NCI-H82 treated with DMSO at 0.1 percent for 48 hours (cell line): ENCODE data around the gene AOPEP.

Experiments used
- DNase-seq: peaks from one replicate; lab custom pipeline; 2025; ENCODE audit not compliant: unreplicated experiment; lab: John Stamatoyannopoulos, UW

Gene AOPEP

GRCh38 chr9:95090023-95090791 lies 363.7 kb downstream of the AOPEP start:
- no peak for DNase-seq

DNA sequence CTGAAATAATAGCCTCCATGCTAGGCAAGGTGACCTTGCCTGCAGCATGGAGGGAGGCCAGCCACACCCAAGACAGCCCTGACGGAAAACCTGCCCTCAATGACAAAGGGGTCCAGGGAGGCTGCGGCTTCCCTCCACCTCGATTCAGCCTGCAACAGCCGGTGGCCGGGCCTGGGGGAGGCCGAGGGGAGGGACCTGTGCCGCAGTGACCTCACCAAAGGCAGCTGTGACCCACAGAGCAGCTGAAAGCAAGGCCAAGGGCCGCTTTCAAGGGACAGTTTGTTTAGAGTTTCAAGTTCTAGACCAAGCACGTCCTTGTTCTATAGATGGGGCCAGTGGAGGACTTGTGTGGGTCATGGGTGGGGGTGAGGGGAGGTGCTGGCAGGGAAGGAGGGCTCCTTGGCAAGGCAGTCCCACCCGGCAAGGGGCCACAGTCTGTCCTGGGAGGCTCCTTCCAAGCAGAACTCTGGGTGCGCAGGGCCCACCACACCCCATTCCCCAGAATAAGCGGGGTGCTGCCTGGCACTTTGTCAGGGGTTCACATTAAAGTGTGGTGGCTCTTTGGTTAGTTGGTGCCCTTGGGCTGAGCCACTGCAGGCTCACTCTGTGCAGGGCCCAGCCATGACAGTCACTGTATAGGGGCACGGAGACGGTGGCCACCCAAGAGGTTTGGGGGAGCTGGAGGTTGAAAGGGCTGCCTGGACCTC lies 364.5 kb downstream of the AOPEP start:
- DNase-seq: no peak

GRCh38 chr9:95091601-95092261 lies 365.2 kb downstream of the AOPEP start:
- no peak for DNase-seq

- no peak for DNase-seq
These were observed 366.0 kb downstream of the AOPEP start for GRCh38 chr9:95092262-95093072.

GRCh38 chr9:95093586-95093985 lies 367.1 kb downstream of the AOPEP start:
- DNase-seq: no peak

DNA sequence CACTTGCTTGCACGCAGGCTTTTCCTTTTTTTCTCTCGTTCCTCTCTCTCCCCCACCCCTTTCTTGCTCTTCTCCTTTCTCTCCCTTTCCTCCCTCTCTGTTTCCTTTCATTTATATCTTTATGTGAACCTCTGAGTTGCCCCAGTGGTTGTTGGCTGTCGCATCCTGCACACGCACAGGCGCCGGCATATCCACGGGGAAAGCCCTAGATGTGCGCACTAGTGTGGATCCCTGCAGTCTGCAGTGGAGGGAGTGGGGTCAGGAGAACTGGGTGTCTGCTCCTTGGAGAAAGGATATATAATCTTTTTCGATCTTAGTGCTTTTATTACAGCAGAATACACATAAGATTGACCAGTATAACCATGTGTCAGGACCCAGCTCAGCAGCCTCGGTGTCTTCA lies 367.5 kb downstream of the AOPEP start:
- no peak for DNase-seq

DNA sequence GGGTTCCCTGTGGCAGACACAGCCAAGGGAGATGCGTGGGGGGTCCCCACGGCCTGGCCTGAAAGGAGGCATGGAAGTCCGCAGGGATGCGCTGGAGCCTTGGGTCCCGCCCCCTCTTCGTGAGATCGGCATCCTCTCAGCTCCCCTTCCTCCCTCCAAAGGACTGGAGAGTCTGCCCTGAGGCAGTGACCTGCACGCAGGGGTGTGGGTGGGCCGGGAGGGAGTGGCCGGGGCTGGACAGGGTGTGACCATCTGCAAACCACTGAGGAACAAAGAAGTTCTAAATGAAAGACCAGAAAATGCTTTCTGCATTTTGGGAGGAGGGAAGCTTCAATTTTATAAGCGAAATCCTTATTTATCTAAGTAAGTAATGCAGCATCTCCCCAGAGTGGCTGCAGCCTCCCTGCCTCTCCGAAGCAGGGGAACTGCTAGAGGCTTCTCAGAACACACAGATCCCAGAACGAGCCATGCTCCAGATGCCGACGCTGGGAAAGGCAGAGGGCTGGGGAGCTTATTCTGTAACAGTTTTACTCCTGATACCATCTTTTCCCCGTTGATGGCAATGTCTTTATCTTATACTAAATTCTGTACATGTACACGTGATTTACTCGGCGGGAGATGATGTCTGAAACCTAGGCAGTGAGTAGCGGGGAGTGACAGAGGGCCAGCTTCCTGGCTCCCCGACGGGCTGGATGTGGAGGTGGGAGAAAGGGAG lies 369.3 kb downstream of the AOPEP start:
- DNase-seq: no peak

DNA sequence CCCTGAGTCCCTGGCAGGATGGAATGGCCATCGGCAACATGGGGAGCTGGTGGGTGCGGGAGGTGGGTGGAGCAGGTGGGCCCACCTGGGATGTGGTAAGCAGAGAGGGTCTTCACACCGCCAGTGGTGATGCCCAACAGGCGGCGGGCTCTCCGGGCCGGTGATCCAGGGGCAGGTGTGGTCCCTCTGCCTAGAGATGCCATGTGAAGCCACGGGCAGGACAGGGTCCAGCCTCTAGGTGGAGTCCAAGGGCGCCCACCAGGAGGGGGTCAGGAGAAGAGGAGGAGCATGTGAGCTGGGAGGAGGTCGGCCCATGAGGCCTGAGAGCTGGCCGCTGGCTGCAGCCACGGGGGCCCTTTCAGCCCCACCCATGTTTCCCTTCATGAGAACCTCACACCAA lies 369.9 kb downstream of the AOPEP start:
- no peak for DNase-seq

GRCh38 chr9:95096807-95097206 lies 370.3 kb downstream of the AOPEP start:
- DNase-seq: no peak

DNA sequence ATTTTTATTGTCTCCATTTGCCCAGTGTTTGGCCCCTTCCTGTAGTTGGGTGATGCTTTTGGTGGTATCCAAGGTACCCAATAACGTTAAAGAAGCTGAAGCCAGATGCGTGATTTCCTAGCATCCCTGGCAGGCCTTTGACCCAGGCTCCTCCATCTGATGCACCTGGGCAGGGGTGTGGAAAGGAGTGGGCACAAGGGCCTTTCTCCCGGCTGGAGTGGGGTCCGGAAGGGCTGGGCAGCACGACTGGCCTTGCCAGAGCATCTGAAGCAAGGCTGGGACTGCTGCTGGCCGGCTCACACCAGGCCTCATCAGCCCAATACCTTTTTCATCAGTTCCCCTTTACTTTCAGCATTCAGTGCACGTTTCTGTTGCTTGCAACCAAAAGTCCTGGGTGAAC lies 370.8 kb downstream of the AOPEP start:
- no peak for DNase-seq

- DNase-seq: no peak
These were observed 372.0 kb downstream of the AOPEP start for GRCh38 chr9:95098391-95098921.

DNA sequence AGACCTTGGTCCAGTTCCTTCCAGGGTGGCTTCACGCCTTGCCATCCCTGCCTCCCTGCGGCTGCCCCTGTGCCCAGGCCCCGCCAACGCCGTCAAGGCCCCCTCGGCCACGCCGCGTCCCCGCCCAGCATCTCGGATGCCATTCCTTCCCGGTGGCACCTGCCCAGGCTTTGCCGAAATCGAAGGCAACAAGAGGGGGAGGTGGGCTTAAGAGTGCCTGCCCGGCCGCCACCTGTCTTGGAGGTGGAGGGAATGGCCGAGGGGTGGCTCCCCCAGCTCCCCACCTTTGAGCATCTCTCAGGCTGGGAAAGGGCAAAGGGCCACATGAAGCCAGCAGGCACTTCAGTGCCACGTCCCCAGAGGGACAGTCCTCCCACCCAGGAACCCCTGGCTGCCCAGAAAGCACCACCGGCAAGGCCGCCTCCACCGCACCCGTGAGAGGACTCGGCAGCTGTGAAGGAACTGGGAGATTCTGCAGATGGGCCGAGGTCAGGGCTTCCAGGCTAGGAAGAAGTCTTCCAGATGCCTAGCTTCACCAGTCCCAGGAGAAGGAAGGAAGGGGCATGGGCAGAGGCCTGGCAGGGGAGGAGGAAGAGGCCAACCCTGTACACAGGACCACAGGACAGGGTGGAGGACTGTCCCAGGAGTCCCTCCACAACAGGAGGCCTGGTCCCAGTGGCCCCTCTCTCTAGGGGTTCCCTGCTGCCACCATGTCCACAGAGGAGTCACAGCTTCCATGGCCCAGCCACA lies 373.0 kb downstream of the AOPEP start:
- DNase-seq: no peak

DNA sequence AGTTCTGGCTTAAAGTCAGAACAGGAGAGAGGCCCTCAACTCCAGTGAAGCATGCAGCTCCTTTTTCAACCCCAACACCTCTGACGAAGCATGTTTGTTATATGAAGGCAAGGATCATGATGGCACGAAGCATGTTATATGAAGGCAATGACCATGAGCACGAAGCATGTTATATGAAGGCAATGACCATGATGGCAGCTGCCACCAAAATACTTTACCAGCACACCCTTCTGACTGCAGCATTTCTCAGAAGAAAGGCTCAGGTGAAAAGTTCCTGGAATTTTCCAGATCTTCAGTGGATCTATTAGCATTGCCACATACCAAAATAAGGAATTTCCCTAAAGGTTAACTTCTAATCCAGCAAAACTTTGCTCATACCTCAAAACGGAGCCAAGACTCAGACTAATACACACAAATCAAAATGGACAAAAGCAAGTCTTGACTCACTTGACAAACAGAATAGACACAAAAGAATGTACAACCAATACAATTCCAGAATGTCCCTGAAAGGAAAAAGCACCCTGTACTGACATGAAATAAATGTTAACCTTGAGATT lies 373.6 kb downstream of the AOPEP start:
- DNase-seq: no peak

DNA sequence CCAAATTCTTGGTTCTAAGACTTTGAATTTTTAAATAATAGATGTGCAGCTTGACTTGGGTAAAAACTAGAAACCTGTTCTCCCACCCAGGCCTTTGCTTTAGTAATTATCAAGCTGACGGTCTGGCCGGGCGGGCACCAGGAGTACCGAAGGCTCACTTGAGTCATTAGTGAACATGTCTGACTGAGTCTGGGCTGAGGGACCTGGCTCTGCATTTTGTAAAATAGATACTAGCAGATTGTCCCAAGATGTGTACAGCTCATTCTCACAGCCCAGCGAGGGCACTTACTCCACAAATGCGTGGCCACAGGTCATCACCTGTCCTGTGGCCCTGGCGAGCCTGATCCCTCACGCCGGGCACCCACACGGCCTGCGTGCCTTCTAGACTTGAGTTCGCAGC lies 374.8 kb downstream of the AOPEP start:
- no peak for DNase-seq

- DNase-seq: no peak
These were observed 375.5 kb downstream of the AOPEP start for GRCh38 chr9:95102001-95102433.

DNA sequence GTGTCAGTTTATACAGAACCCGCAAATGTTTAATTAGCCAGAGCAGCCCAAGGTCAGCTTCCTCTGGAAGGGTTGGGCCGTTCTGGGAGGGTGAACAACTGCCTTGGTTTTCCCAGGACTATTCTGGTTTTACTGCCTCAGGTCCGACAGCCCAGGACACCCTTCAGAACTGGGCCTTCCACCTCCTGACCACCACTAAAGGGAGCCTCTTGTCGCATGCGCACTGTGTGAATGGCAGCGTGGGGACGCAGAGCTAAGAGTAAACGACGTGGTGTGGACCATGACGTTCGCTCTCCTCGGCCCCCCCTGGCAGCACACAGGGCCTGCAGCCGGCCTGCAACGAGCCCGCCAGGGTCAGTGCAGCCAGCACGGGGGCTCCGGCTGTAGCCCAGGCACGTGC lies 376.1 kb downstream of the AOPEP start:
- no peak for DNase-seq

DNA sequence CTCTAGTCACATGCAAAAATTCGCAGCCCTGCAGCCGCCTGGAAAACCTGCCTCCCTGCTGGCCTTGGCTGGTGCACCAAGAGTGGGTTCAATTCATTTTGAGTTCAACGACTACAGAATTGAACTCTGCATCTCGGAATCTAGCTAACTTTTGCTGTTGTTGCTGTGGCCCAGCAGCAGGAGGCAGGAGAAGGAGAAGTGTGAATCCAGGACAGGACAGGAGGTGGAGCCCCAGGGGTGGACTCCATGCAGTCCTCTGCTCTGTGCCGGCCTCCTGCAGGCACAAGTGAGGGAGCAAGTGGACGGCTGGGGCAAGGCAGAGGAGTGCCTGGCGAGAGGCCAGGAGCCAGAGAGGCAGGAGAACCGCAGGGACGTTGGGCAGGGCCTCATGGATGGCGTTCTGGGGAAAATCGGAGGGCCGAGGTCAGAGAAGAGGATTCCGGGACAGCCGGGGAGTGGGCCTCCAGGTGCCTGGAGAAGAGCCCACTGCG lies 376.8 kb downstream of the AOPEP start:
- DNase-seq: no peak

DNA sequence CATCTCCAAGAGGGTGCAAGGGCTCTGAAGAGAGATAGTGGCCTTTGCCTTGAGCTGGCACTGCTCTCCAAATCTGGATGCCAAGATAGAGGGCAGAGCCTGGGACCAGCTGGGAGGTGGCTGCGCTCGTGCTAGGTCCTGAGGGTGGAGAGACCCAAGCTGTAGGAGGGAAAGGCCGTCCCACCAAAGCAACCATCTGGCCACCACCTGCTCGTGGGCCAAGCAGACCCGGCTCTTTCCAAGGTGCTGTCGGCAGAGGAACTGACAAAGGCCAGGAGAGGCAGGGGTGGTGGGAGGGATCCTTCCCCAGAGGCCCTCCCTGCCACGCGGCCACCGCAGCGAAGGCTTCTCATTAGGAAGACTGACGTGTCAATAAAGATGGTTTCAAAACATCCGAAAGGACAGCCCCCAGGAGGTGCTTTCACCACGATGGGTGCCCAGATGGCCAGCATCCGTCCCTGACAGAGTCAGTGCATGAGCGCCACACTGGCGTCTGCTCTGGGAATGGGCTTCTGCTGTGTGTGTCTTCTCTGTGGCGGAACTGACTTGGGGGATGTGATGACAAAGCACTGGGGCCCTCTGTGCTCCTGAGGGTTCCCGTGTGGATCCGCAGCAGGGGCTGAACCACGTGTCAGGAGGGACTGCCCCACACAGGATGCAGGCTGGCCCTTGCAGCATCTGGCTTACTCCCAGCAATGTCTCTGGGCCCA lies 377.5 kb downstream of the AOPEP start:
- no peak for DNase-seq

- DNase-seq: no peak
These were observed 378.1 kb downstream of the AOPEP start for GRCh38 chr9:95104581-95104960.
